Upper lobe of left lung (tissue), 6 donors: Measurements from ENCODE around the gene BAD. TPM values are rescaled to one million over a fixed set of nuclear protein-coding genes. Genes with fewer than 3 reads are reported as not detected.
A peak's percentile ranks its signal among the peaks of the same experiment; 100 is the strongest.

Source experiments
- ATAC-seq, 2 donors: fragments of 200-7000 bp; cut with Tn5 transposase; one replicate each; pipeline ENCODE4 v1.9.1; 2022; ENCODE audit warnings: mild to moderate bottlenecking in 2 of 2, moderate library complexity in 2 of 2; ENCODE audit not compliant: low FRiP score in 2 of 2
- DNase-seq, 2 donors: peaks; one replicate each; pipeline ENCODE4 v3.0.0-alpha.2; 2019 to 2020
- H3K27ac ChIP-seq, 4 donors: fragments of 200-600 bp; sonication (generic); one replicate each; pipeline ENCODE4 v1.5.1; 2016 to 2019
- H3K27me3 ChIP-seq, 4 donors: fragments of 200-600 bp; sonication (generic); one replicate each; pipeline ENCODE4 v1.5.1; 2017 to 2019
- H3K36me3 ChIP-seq, 4 donors: fragments of 200-600 bp; sonication (generic); one replicate each; pipeline ENCODE4 v1.5.1; 2016 to 2019
- H3K4me1 ChIP-seq, 4 donors: fragments of 200-600 bp; sonication (generic); one replicate each; pipeline ENCODE4 v1.5.1; 2018 to 2019
- H3K4me3 ChIP-seq, 4 donors: fragments of 200-600 bp; sonication (generic); one replicate each; pipeline ENCODE4 v1.5.1; 2017 to 2019; ENCODE audit warnings: mild to moderate bottlenecking in 2 of 4, moderate library complexity in 1 of 4
- H3K9me3 ChIP-seq, 4 donors: fragments of 200-600 bp; sonication (generic); one replicate each; pipeline ENCODE4 v1.5.1; 2018 to 2019
- EP300 ChIP-seq, 4 donors: sonication (generic); formaldehyde crosslinking; IDR thresholded peaks; one replicate each; pipeline ENCODE4 v1.5.1; 2017; ENCODE audit warnings: antibody characterized with exemption in 4 of 4, control low read depth in 2 of 4
- POLR2A ChIP-seq, 4 donors: fragments of 450-650 bp; IDR thresholded peaks; one replicate each; pipeline ENCODE4 v1.5.1; 2016 to 2017; ENCODE audit warnings: antibody characterized with exemption in 4 of 4, mild to moderate bottlenecking in 2 of 4
- POLR2AphosphoS5 ChIP-seq, 2 donors: sonication (generic); formaldehyde crosslinking; IDR thresholded peaks; one replicate each; pipeline ENCODE4 v1.5.1; 2017; ENCODE audit warnings: antibody characterized with exemption in 2 of 2
- WGBS, 2 donors: methylation state at CpG; one replicate each; pipeline ENCODE4 v1.1.5; 2017 to 2018; 5-methylcytosine and 5-hydroxymethylcytosine counted together
- total RNA-seq, 6 donors: library from RNA; depleted of rRNA in 4 of 6; stranded (reverse); fragments of >200 nt in 4 of 6; gene quantifications; one replicate each; pipeline versions ENCODE4 v1.1.0 to v1.2.1, GENCODE V29; 2016 to 2021
- TF ChIP-seq, protein P1 (sequence below), 6 experiments: fragments of 450-650 bp in 4 of 6; fragments of 200-600 bp in 2 of 6; sonication (generic) in 2 of 6; IDR thresholded peaks; one replicate each; pipeline ENCODE4 v1.5.1; 2016 to 2019; ENCODE audit warnings: antibody characterized with exemption in 6 of 6
- donor health status: DM: no; HTN: no; CAD: no; lungs with moderate emphysema.
- donor health status: DM: no; HTN: yes; CAD: no; lungs with severe emphysema.

BAD gene
- total RNA-seq, 6 donors from 2014 or later, result 59.7 to 150 (median 80.1) TPM

DNA sequence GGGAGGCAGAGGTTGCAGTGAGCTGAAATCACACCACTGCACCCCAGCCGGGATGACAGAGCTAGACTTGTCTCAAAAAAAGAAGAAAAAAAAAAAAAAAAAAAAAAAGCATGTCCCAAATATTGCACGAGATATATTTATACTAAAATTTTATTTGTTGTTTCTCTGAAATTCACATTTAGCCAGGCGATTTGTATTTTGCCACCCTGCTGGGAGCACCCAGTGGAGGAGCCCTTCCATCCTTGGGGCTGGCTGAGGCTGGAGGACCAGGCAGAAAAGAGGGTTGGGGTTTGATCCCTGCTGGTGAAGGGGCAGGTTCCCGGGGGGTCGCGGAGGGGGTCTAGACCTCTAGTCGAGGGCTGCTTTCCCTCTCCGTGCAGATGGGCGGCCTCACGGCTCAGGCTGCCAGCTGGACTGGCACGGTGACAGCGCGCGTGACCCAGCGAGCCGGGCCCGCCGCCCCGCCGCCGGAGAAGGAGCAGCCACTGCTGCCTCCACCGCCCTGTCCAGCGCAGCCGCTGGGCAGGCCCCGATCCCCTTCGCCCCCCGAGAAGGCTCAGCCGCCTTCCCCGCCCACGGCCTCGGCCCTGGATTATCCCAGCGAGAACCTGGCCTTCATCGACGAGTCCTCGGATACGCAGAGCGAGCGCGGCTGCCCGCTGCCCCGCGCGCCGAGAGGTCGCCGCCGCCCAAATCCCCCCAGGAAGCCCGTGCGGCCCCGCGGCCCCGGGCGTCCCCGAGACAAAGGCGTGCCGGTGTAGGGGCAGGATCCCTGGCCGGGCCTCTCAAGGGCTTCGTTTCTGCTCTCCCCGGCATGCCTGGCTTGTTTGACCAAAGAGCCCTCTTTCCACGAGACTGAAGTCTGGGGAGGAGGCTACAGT, 14.7 kb upstream of the BAD start:
- no peaks in the 10 kb centered on the region for H3K9me3 ChIP-seq
- 6 to 11% methylated on average over 17 to 43 of the region's 60 CpGs for WGBS, 2 donors
- H3K4me3 ChIP-seq, result peak overlapping the region; percentile 15 to 53 (median 44)
- ATAC-seq, result peak in 1 of 2 donors; percentile 55
- peak; percentile 58 to 94 for DNase-seq
- no peaks in the 10 kb centered on the region for H3K36me3 ChIP-seq
- peak overlapping the region in 2 of 4 donors; percentile 14 to 45 for H3K27ac ChIP-seq
- H3K4me1 ChIP-seq, result peaks cover 27 to 39% (median 32%) of the 10 kb centered on the region in 4 donors
- TF ChIP-seq POLR2AphosphoS5 (IDR thresholded peaks at IDR 0.05) (peak in 1 of 2 donors; percentile 18), POLR2A (IDR thresholded peaks at IDR 0.05) (peak in 1 of 4 donors; percentile 30), EP300 (IDR thresholded peaks at IDR 0.05) (no peak)
- H3K27me3 ChIP-seq, result peaks cover 0 to 42% (median 28%) of the 10 kb centered on the region in 4 donors

DNA sequence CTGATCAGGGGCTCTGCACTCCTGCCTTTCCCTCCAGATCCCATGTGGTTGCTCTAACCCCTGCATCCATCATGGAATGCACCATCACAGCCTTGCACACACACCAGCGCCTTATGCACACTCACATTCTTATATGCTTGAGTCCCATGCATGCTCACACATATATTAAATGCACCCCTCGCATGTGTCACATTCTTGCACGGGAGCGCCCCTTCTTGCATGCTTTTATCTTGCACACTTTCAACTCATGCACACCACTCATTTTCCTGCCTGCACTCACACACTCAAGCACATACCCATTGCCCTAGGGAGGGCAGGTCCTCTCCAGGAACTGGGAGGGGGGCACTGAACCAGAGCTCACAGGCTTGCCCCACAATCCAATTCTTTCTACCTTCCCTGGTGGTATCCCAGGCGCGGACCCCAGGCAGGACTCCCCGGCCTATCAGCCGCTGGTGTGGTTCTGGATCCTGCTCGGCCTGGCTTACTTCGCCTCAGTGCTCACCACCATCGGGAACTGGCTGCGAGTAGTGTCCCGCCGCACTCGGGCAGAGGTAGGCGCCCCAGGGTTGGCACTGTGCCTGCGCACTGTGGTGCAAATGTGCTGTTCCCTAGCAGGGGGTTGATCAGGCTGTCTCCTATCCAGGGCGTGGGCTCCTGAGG, 13.4 kb upstream of the BAD start:
- DNase-seq (no peak), ATAC-seq (no peak)
- Histone ChIP-seq H3K4me1 (peaks cover 23 to 32% (median 27%) of the 10 kb centered on the region in 4 donors), H3K27ac (no peak overlapping the region), H3K9me3 (no peaks in the 10 kb centered on the region), H3K36me3 (no peaks in the 10 kb centered on the region), H3K4me3 (no peak overlapping the region), H3K27me3 (peaks cover 0 to 52% (median 33%) of the 10 kb centered on the region in 4 donors)
- TF ChIP-seq POLR2AphosphoS5 (IDR thresholded peaks at IDR 0.05) (no peak), POLR2A (IDR thresholded peaks at IDR 0.05) (no peak), EP300 (IDR thresholded peaks at IDR 0.05) (no peak)
- TF ChIP-seq, protein P1, sequence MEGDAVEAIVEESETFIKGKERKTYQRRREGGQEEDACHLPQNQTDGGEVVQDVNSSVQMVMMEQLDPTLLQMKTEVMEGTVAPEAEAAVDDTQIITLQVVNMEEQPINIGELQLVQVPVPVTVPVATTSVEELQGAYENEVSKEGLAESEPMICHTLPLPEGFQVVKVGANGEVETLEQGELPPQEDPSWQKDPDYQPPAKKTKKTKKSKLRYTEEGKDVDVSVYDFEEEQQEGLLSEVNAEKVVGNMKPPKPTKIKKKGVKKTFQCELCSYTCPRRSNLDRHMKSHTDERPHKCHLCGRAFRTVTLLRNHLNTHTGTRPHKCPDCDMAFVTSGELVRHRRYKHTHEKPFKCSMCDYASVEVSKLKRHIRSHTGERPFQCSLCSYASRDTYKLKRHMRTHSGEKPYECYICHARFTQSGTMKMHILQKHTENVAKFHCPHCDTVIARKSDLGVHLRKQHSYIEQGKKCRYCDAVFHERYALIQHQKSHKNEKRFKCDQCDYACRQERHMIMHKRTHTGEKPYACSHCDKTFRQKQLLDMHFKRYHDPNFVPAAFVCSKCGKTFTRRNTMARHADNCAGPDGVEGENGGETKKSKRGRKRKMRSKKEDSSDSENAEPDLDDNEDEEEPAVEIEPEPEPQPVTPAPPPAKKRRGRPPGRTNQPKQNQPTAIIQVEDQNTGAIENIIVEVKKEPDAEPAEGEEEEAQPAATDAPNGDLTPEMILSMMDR (IDR thresholded peaks at IDR 0.05), result no peak
- 32 to 54% methylated on average over 9 to 14 of the region's 18 CpGs for WGBS, 2 donors

DNA sequence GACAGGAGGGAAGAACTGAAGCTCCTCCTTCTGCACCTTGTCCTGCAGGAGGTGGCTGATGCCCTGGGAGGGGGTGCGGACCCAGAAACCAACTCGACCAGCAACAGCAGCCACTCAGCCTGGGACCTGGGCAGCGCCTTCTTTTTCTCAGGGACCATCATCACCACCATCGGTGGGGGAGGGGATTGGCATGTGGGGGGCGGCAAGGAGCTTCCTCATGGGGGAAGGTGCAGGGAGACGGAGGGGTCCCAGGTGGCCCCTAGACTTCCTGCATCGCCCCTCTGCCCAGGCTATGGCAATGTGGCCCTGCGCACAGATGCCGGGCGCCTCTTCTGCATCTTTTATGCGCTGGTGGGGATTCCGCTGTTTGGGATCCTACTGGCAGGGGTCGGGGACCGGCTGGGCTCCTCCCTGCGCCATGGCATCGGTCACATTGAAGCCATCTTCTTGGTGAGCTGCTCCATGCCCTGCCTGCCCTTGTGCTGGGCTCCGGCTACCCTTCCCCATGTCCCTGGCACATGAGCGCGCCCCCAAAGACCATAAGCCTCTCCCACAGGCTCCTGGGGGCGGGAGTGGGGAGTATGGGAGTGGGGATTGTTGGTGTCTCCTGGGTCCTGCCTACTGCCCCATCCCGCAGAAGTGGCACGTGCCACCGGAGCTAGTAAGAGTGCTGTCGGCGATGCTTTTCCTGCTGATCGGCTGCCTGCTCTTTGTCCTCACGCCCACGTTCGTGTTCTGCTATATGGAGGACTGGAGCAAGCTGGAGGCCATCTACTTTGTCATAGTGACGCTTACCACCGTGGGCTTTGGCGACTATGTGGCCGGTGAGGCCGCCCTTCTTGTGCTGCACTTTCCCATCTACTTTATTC, 12.6 kb upstream of the BAD start:
- Histone ChIP-seq H3K4me3 (no peak overlapping the region), H3K27me3 (peaks cover 0 to 60% (median 38%) of the 10 kb centered on the region in 4 donors), H3K9me3 (no peaks in the 10 kb centered on the region), H3K4me1 (peaks cover 28 to 37% (median 35%) of the 10 kb centered on the region in 4 donors), H3K27ac (no peak overlapping the region), H3K36me3 (no peaks in the 10 kb centered on the region)
- DNase-seq (no peak), ATAC-seq (no peak)
- TF ChIP-seq POLR2AphosphoS5 (IDR thresholded peaks at IDR 0.05), result no peak
- TF ChIP-seq EP300 (IDR thresholded peaks at IDR 0.05), result no peak
- TF ChIP-seq, protein P1 (IDR thresholded peaks at IDR 0.05), result no peak
- no peak for TF ChIP-seq POLR2A (IDR thresholded peaks at IDR 0.05)
- WGBS, 2 donors, result 21 to 24% methylated on average over 11 to 31 of the region's 34 CpGs

DNA sequence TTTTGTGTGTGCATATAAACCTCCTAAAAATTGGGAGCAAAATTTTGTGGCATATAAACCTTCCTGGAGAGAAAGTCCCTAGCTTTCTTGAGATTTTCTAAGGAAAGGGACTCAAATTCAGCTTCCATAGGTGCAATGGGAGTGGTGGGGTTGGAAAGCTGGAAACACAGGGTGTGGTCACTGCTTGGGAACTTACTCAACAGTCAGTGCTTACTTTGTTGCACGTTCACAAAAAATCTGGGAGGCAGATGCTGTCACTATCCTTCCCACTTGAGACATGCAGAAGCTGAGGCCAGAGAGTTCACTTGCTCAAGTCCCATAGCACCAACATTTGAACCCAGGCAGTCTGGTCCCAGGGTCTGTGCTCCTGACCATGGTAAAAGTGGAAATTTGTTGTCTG, 11.8 kb upstream of the BAD start:
- no peak overlapping the region for H3K4me3 ChIP-seq
- H3K9me3 ChIP-seq, result no peaks in the 10 kb centered on the region
- ATAC-seq, result no peak
- TF ChIP-seq, protein P1 (IDR thresholded peaks at IDR 0.05), result no peak
- TF ChIP-seq POLR2AphosphoS5 (IDR thresholded peaks at IDR 0.05), result no peak
- TF ChIP-seq EP300 (IDR thresholded peaks at IDR 0.05), result no peak
- no peak for TF ChIP-seq POLR2A (IDR thresholded peaks at IDR 0.05)
- H3K4me1 ChIP-seq, result peaks cover 34 to 40% (median 37%) of the 10 kb centered on the region in 4 donors
- 11 to 39% methylated on average over 1 of the region's 1 CpG for WGBS, 2 donors
- H3K27ac ChIP-seq, result no peak overlapping the region
- H3K27me3 ChIP-seq, result peaks cover 0 to 68% (median 47%) of the 10 kb centered on the region in 4 donors
- H3K36me3 ChIP-seq, result no peaks in the 10 kb centered on the region
- no peak for DNase-seq
